Suprapubic skin (tissue), 4 donors: ENCODE results near the gene UNC5B. TPM values are rescaled to one million over a fixed set of nuclear protein-coding genes. Genes with fewer than 3 reads are reported as not detected.
A peak's percentile ranks its signal among the peaks of the same experiment; 100 is the strongest.

Experiments
- DNase-seq, 2 donors: peaks; one replicate each; pipeline ENCODE4 v3.0.0-alpha.2; 2019; ENCODE audit warnings: low spot score in 2 of 2
- H3K27ac ChIP-seq: fragments of 200-600 bp; sonication (generic); one replicate; pipeline ENCODE4 v1.5.1; 2019
- H3K27me3 ChIP-seq: fragments of 200-600 bp; sonication (generic); one replicate; pipeline ENCODE4 v1.5.1; 2019
- H3K36me3 ChIP-seq: fragments of 200-600 bp; sonication (generic); one replicate; pipeline ENCODE4 v1.5.1; 2019
- H3K4me1 ChIP-seq: fragments of 200-600 bp; sonication (generic); one replicate; pipeline ENCODE4 v1.5.1; 2019
- H3K4me3 ChIP-seq: fragments of 200-600 bp; sonication (generic); one replicate; pipeline ENCODE4 v1.5.1; 2019; ENCODE audit warnings: mild to moderate bottlenecking
- H3K9me3 ChIP-seq: fragments of 200-600 bp; sonication (generic); one replicate; pipeline ENCODE4 v1.5.1; 2019
- EP300 ChIP-seq: sonication (generic); formaldehyde crosslinking; IDR thresholded peaks from one replicate; pipeline ENCODE4 v1.6.1; 2017; ENCODE audit warnings: antibody characterized with exemption
- POLR2A ChIP-seq, 2 donors: fragments of 450-650 bp; IDR thresholded peaks; one replicate each; pipeline ENCODE4 v1.6.1; 2017; ENCODE audit warnings: antibody characterized with exemption in 2 of 2, mild to moderate bottlenecking in 2 of 2, moderate library complexity in 2 of 2
- POLR2AphosphoS5 ChIP-seq, 3 donors: sonication (generic); formaldehyde crosslinking; IDR thresholded peaks; one replicate each; pipeline ENCODE4 v1.6.1; 2017; ENCODE audit warnings: antibody characterized with exemption in 3 of 3
- WGBS: methylation state at CpG from one replicate; pipeline ENCODE4 v1.1.5; 2018; 5-methylcytosine and 5-hydroxymethylcytosine counted together
- total RNA-seq, 4 donors: library from RNA; depleted of rRNA; stranded (reverse); fragments of >200 nt; gene quantifications; one replicate each; pipeline ENCODE4 v1.1.0, GENCODE V29; 2016
- TF ChIP-seq, protein P1 (sequence below), 2 donors: fragments of 200-600 bp in 1 of 2; fragments of 450-650 bp in 1 of 2; sonication (generic) in 1 of 2; IDR thresholded peaks; one replicate each; pipeline ENCODE4 v1.5.1; 2016 to 2019; ENCODE audit warnings: antibody characterized with exemption in 2 of 2, mild to moderate bottlenecking in 1 of 2, moderate library complexity in 1 of 2

UNC5B gene
- total RNA-seq, 4 donors from 2014 or later, result 7.2 to 45.7 (median 14.7) TPM

DNA sequence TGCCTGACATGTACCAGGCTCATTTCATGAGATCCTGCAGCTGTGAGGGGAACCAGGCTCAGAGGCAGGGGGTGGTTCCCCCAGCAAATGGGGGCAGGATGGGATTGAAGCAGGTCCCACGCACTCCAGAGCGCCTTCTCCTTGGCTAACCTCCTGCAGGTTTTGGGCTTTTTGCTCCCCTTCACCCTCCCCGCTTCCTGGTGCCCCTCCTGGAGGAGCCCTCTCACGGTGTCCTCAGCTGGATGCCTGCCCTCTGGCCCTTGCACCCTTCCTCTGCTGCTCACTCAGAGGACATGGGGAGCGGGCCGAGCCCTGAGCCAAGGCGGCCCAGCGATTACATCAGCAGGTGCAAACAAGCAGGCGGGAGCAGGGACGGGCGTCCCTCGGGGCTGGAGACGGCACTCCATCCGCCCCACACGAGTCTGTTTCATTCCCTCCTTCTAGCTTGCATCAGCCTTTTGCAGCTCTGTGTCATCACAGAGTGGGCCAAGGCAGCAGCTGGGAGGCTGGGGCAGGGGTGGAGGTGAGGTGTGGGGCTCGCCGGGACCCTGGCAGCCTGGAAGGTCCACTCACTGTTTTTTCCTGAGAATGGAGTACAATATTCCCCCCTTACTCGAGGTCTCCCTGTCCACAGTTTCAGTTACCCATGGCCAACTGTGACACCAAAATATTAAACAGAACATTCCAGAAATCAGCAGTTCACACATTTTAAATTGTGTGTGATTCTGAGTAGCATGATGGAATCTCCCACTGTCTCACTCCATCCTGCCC is 54.0 kb downstream of the UNC5B start:
- DNase-seq, result no peak
- Histone ChIP-seq H3K36me3 (no peaks in the 10 kb centered on the region), H3K27ac (no peak overlapping the region), H3K4me1 (peaks cover 32% of the 10 kb centered on the region), H3K27me3 (no peaks in the 10 kb centered on the region), H3K4me3 (no peak overlapping the region), H3K9me3 (no peaks in the 10 kb centered on the region)
- TF ChIP-seq EP300 (no peak), POLR2A (IDR thresholded peaks at IDR 0.05) (no peak), POLR2AphosphoS5 (IDR thresholded peaks at IDR 0.05) (no peak)
- TF ChIP-seq, protein P1, sequence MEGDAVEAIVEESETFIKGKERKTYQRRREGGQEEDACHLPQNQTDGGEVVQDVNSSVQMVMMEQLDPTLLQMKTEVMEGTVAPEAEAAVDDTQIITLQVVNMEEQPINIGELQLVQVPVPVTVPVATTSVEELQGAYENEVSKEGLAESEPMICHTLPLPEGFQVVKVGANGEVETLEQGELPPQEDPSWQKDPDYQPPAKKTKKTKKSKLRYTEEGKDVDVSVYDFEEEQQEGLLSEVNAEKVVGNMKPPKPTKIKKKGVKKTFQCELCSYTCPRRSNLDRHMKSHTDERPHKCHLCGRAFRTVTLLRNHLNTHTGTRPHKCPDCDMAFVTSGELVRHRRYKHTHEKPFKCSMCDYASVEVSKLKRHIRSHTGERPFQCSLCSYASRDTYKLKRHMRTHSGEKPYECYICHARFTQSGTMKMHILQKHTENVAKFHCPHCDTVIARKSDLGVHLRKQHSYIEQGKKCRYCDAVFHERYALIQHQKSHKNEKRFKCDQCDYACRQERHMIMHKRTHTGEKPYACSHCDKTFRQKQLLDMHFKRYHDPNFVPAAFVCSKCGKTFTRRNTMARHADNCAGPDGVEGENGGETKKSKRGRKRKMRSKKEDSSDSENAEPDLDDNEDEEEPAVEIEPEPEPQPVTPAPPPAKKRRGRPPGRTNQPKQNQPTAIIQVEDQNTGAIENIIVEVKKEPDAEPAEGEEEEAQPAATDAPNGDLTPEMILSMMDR (IDR thresholded peaks at IDR 0.05), result no peak
- WGBS, result 42% methylated on average over 18 of the region's 18 CpGs

DNA sequence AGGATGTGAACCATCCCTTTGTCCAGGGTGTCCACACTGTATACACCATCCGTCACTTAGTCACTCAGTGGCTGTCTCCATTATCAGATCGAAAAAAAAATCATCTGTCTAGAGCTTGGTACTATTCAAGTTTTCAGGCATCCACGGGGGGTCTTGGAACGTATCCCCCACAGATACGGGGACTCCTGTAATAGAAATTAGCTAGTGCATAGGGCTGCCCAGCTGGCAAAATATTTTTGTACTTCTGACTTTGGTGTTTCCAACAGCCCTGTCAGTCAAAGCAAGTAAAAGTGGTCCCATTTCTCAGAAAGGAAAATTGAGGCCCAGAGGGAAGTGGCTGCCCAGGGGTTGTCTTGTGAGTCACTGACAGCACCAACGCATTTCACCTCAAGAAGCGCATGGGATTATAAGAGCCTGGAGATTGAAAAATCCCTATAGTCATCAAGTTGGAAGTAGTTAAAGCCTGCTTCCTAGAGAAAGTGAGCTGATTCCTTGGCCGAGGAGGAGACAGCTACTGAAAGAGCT is 54.6 kb downstream of the UNC5B start:
- no peaks in the 10 kb centered on the region for H3K9me3 ChIP-seq
- DNase-seq, result no peak
- peaks cover 32% of the 10 kb centered on the region for H3K4me1 ChIP-seq
- no peak overlapping the region for H3K27ac ChIP-seq
- no peak overlapping the region for H3K4me3 ChIP-seq
- TF ChIP-seq POLR2A (IDR thresholded peaks at IDR 0.05) (no peak), EP300 (no peak), POLR2AphosphoS5 (IDR thresholded peaks at IDR 0.05) (no peak)
- TF ChIP-seq, protein P1 (IDR thresholded peaks at IDR 0.05), result no peak
- 93% methylated on average over 8 of the region's 8 CpGs for WGBS
- no peaks in the 10 kb centered on the region for H3K27me3 ChIP-seq
- H3K36me3 ChIP-seq, result no peaks in the 10 kb centered on the region

DNA sequence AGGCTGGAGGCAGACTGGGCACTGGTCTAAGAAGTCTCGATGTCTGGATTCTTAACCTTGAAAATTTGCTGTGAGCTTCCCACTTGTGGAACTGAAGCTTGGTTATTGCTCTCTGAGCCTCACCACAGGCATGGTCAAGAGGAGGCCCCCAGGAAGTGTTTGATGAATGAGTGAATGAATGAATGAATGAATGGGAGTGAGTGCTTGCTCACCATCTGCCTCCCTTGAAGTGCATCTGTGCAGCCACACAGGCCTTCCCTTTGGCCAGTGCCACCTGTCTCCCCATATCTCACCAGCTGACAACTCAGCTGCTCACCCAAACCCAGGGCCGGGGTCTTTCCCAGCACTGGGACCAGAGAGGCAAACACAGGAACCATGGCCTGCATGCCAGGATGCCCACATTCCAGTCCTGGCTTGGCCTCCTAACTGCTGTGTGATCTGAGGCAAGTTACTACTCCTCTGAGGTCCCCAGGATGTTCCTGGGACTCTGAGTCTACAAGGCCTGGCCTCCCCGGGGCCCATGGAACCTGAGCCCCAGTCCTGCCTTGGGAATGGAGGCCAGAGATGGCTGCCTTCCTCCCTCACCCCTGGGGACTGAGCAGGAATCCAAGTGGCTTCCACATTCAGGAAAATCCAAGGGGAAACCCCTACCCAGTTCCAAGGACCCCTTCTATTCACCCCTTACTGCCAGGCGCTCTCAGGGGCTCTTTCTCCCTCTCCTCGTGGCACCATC is 55.3 kb downstream of the UNC5B start:
- Histone ChIP-seq H3K36me3 (no peaks in the 10 kb centered on the region), H3K9me3 (no peaks in the 10 kb centered on the region), H3K27me3 (no peaks in the 10 kb centered on the region), H3K27ac (no peak overlapping the region), H3K4me1 (peaks cover 32% of the 10 kb centered on the region), H3K4me3 (no peak overlapping the region)
- WGBS, result 90% methylated on average over 4 of the region's 5 CpGs
- no peak for DNase-seq
- TF ChIP-seq POLR2AphosphoS5 (IDR thresholded peaks at IDR 0.05) (no peak), POLR2A (IDR thresholded peaks at IDR 0.05) (no peak)
- TF ChIP-seq, protein P1 (IDR thresholded peaks at IDR 0.05), result no peak

DNA sequence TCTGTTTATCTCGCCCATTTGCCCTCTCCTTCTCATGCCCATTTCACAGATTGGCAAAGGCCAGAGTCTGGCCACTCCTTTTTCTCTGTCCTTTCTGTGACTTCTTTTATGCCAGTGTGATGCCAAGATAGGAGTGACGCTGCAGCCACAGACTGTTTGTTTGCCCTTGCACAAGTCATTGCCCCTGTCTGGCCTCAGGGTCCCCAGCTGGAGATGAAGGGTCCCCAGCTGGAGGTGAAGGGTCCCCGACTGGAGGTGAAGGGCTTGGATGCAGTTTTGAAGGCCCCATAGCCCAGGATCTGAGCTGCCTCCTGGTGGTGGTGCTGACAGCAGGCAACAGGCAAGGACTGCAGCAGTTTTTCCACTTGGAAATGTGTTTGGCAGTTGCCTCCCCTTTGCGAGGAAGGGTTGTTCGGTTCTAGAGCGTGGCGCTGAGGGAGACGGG is 55.9 kb downstream of the UNC5B start:
- TF ChIP-seq EP300 (no peak), POLR2A (IDR thresholded peaks at IDR 0.05) (no peak), POLR2AphosphoS5 (IDR thresholded peaks at IDR 0.05) (no peak)
- TF ChIP-seq, protein P1 (IDR thresholded peaks at IDR 0.05), result peak in 1 of 2 donors; percentile 22
- Histone ChIP-seq H3K4me1 (peaks cover 32% of the 10 kb centered on the region), H3K9me3 (no peaks in the 10 kb centered on the region), H3K36me3 (no peaks in the 10 kb centered on the region), H3K27ac (no peak overlapping the region), H3K4me3 (no peak overlapping the region), H3K27me3 (no peaks in the 10 kb centered on the region)
- DNase-seq, result no peak
- 80% methylated on average over 5 of the region's 8 CpGs for WGBS

DNA sequence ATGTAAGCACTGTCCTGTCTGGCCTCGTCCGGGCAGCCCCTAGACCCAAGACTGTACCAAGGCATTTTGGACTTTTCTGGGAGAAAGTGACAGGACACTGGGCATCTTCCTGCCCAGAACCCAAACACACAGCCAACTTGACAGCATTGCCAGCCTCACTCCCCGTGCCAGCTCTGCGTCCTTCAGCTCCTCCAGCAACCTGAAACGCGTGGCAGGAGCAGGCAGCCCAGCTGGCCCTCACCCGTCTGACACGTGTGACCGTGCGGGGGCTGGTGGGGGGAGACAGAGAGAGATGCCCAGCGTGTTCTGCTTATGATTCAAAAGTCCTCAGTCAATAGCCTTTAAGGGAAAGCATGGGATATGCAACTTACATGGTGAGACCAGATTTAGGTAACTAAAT is 56.4 kb downstream of the UNC5B start:
- 84% methylated on average over 9 of the region's 11 CpGs for WGBS
- Histone ChIP-seq H3K4me3 (no peak overlapping the region), H3K27me3 (no peaks in the 10 kb centered on the region), H3K36me3 (no peaks in the 10 kb centered on the region), H3K4me1 (peaks cover 32% of the 10 kb centered on the region), H3K27ac (no peak overlapping the region), H3K9me3 (no peaks in the 10 kb centered on the region)
- DNase-seq, result no peak
- no peak for TF ChIP-seq POLR2AphosphoS5 (IDR thresholded peaks at IDR 0.05)
- no peak for TF ChIP-seq EP300
- TF ChIP-seq POLR2A (IDR thresholded peaks at IDR 0.05), result no peak
- TF ChIP-seq, protein P1 (IDR thresholded peaks at IDR 0.05), result no peak
